ENCODE results near the gene BMP8B. TPM values are rescaled to one million over a fixed set of nuclear protein-coding genes. Genes with fewer than 3 reads are reported as not detected.
"Not testable (repeated sequence)": the region's sequence is repeated elsewhere in the genome, so short reads cannot be mapped to it uniquely, and the experiment has no call there.

The BMP8B gene
- total RNA-seq, 1 donor from 2014 or later: 0.16 TPM

DNA sequence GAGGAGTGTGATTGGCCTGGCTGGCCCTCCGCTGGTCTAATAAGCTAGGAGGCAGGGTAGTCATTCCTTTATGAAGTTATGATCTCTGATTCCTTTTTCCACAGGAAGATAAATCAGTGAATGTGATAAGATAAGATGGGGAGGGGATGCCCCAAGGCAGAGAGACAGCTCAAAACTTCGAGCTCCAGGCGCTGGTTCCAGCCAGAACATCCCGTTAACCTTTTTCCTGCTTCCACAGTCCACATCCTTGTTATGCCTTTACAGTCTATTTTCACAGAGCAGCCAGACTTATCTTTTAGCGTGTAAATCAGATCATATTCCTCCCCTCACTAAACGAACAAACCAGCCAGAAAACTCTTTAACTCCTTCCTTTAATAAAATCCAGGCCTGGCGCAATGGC lies 38.5 kb upstream of the BMP8B start:
- Histone ChIP-seq H3K4me1 (ENCODE audit: insufficient read depth, low read length) (no peaks in the 10 kb centered on the region), H3K4me2 (ENCODE audit: low read length) (no peak overlapping the region), H3K27me3 (ENCODE audit: insufficient read depth, low read length) (no peaks in the 10 kb centered on the region), H3K9me3 (ENCODE audit: insufficient read depth, low read depth, low read length) (no peaks in the 10 kb centered on the region), H3K36me3 (ENCODE audit: insufficient read depth, low read length) (no peaks in the 10 kb centered on the region), H3K9ac (ENCODE audit: low read length) (no peak overlapping the region), H3K4me3 (ENCODE audit: insufficient read depth, low read depth, low read length) (no peak overlapping the region), H4K20me1 (ENCODE audit: insufficient read depth, low read length) (no peaks in the 10 kb centered on the region), H3K79me2 (ENCODE audit: insufficient read depth, low read length) (no peaks in the 10 kb centered on the region), H2AFZ (ENCODE audit: low read depth, low read length) (no peak overlapping the region), H3K27ac (ENCODE audit: low read depth, low read length) (no peak overlapping the region)
- no peak for TF ChIP-seq EZH2 (IDR thresholded peaks at IDR 0.05; ENCODE audit: insufficient read depth, low read length)
- TF ChIP-seq, protein P1, sequence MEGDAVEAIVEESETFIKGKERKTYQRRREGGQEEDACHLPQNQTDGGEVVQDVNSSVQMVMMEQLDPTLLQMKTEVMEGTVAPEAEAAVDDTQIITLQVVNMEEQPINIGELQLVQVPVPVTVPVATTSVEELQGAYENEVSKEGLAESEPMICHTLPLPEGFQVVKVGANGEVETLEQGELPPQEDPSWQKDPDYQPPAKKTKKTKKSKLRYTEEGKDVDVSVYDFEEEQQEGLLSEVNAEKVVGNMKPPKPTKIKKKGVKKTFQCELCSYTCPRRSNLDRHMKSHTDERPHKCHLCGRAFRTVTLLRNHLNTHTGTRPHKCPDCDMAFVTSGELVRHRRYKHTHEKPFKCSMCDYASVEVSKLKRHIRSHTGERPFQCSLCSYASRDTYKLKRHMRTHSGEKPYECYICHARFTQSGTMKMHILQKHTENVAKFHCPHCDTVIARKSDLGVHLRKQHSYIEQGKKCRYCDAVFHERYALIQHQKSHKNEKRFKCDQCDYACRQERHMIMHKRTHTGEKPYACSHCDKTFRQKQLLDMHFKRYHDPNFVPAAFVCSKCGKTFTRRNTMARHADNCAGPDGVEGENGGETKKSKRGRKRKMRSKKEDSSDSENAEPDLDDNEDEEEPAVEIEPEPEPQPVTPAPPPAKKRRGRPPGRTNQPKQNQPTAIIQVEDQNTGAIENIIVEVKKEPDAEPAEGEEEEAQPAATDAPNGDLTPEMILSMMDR (IDR thresholded peaks at IDR 0.05; ENCODE audit: insufficient read depth, low read depth, low read length): no peak
- Mint-ChIP-seq H3K27me3 (ENCODE audit: low read depth, unreplicated experiment) (peaks cover 10% of the 10 kb centered on the region), H3K27ac (ENCODE audit: unreplicated experiment) (no peak overlapping the region), H3K4me3 (ENCODE audit: unreplicated experiment) (no peak overlapping the region), H3K4me1 (ENCODE audit: low read depth, unreplicated experiment) (peaks cover 7% of the 10 kb centered on the region), H3K9me3 (ENCODE audit: unreplicated experiment) (peaks cover 4% of the 10 kb centered on the region), H3K36me3 (ENCODE audit: low read depth, unreplicated experiment) (no peaks in the 10 kb centered on the region)
- no peak for DNase-seq (ENCODE audit: low read depth)
- FAIRE-seq: no peak

DNA sequence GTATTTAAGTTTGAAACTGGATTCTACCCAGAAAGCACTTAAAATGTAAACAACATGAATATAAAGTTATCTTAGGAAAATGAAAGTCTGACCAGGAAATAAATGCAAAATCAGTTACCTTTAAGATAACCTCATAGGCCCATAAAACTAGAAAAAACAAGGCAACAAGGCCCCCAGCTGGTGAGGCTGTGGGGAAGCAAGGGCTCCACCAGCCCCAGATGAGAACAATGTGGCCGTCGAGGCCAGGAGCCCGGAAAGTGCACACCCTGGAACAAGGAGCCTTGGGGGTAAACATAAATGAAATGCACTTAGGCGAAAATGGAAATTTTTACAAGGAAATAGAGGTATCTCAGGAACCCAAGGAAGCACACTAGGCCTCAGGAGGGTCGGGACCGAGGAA lies 37.9 kb upstream of the BMP8B start:
- no peak overlapping the region for H3K4me3 ChIP-seq (ENCODE audit: insufficient read depth, low read depth, low read length)
- Mint-ChIP-seq H3K27me3 (ENCODE audit: low read depth, unreplicated experiment) (peaks cover 12% of the 10 kb centered on the region), H3K4me1 (ENCODE audit: low read depth, unreplicated experiment) (peaks cover 7% of the 10 kb centered on the region), H3K4me3 (ENCODE audit: unreplicated experiment) (no peak overlapping the region), H3K27ac (ENCODE audit: unreplicated experiment) (no peak overlapping the region), H3K9me3 (ENCODE audit: unreplicated experiment) (peaks cover 4% of the 10 kb centered on the region), H3K36me3 (ENCODE audit: low read depth, unreplicated experiment) (no peaks in the 10 kb centered on the region)
- no peak overlapping the region for H2AFZ ChIP-seq (ENCODE audit: low read depth, low read length)
- no peaks in the 10 kb centered on the region for H4K20me1 ChIP-seq (ENCODE audit: insufficient read depth, low read length)
- H3K36me3 ChIP-seq (ENCODE audit: insufficient read depth, low read length): no peaks in the 10 kb centered on the region
- no peaks in the 10 kb centered on the region for H3K9me3 ChIP-seq (ENCODE audit: insufficient read depth, low read depth, low read length)
- DNase-seq (ENCODE audit: low read depth) (no peak), FAIRE-seq (no peak)
- H3K27me3 ChIP-seq (ENCODE audit: insufficient read depth, low read length): no peaks in the 10 kb centered on the region
- TF ChIP-seq EZH2 (IDR thresholded peaks at IDR 0.05; ENCODE audit: insufficient read depth, low read length): no peak
- TF ChIP-seq, protein P1 (IDR thresholded peaks at IDR 0.05; ENCODE audit: insufficient read depth, low read depth, low read length): no peak
- no peaks in the 10 kb centered on the region for H3K79me2 ChIP-seq (ENCODE audit: insufficient read depth, low read length)
- H3K4me2 ChIP-seq (ENCODE audit: low read length): no peak overlapping the region
- H3K9ac ChIP-seq (ENCODE audit: low read length): no peak overlapping the region
- no peaks in the 10 kb centered on the region for H3K4me1 ChIP-seq (ENCODE audit: insufficient read depth, low read length)
- H3K27ac ChIP-seq (ENCODE audit: low read depth, low read length): no peak overlapping the region

DNA sequence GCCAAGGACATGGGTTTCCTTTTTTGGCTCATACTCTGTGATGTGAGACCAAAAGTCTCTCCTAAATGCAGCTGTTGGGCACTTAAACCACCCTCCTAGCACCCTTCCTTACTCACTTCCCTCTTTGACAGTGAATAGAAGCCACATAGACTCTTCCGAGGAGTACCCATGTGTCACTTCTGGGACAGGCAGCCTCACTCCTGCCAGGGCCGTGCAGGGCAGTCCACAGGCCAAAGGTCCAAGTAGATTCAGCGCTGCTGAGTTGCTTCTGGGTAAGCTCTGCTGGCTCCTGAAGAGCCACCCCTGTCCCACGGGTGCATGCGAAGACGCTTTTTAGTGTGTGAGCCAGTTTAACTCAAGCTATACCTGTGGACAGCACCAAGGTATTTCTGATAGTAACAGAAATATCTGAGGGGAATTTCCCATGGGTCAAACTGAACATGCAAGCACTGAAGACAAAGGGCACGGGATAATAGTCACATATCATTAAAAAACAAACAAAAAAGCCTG lies 36.8 kb upstream of the BMP8B start:
- FAIRE-seq (no peak), DNase-seq (ENCODE audit: low read depth) (no peak)
- Mint-ChIP-seq H3K27ac (ENCODE audit: unreplicated experiment) (no peak overlapping the region), H3K27me3 (ENCODE audit: low read depth, unreplicated experiment) (peaks cover 17% of the 10 kb centered on the region), H3K4me3 (ENCODE audit: unreplicated experiment) (no peak overlapping the region), H3K9me3 (ENCODE audit: unreplicated experiment) (peaks cover 4% of the 10 kb centered on the region), H3K4me1 (ENCODE audit: low read depth, unreplicated experiment) (peaks cover 7% of the 10 kb centered on the region), H3K36me3 (ENCODE audit: low read depth, unreplicated experiment) (no peaks in the 10 kb centered on the region)
- Histone ChIP-seq H3K9ac (ENCODE audit: low read length) (no peak overlapping the region), H3K27me3 (ENCODE audit: insufficient read depth, low read length) (no peaks in the 10 kb centered on the region), H2AFZ (ENCODE audit: low read depth, low read length) (no peak overlapping the region), H4K20me1 (ENCODE audit: insufficient read depth, low read length) (no peaks in the 10 kb centered on the region), H3K36me3 (ENCODE audit: insufficient read depth, low read length) (no peaks in the 10 kb centered on the region), H3K9me3 (ENCODE audit: insufficient read depth, low read depth, low read length) (no peaks in the 10 kb centered on the region), H3K4me1 (ENCODE audit: insufficient read depth, low read length) (no peaks in the 10 kb centered on the region), H3K27ac (ENCODE audit: low read depth, low read length) (no peak overlapping the region), H3K4me3 (ENCODE audit: insufficient read depth, low read depth, low read length) (no peak overlapping the region), H3K79me2 (ENCODE audit: insufficient read depth, low read length) (no peaks in the 10 kb centered on the region), H3K4me2 (ENCODE audit: low read length) (no peak overlapping the region)
- TF ChIP-seq EZH2 (IDR thresholded peaks at IDR 0.05; ENCODE audit: insufficient read depth, low read length): no peak
- TF ChIP-seq, protein P1 (IDR thresholded peaks at IDR 0.05; ENCODE audit: insufficient read depth, low read depth, low read length): no peak

DNA sequence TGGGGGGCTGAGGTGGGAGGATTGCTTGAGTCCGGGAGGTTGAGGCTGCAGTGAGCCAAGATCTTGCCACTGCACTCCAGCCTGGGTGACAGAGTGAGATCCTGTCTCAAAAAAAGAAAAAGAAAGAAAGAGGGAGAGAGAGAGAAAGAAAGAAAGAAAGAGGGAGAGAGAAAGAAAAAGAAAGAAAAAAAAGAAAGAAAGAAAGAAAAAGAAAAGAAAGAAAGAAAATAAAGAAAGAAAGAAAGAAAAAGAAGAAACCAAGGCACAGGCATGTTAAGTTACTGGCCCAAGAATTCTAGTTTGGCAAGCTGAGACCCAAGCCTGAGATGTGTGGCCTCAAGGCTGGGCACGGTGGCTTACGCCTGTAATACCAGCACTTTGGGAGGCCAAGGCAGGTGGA lies 34.8 kb upstream of the BMP8B start:
- H2AFZ ChIP-seq (ENCODE audit: low read depth, low read length); H3K9ac ChIP-seq (ENCODE audit: low read length); FAIRE-seq; H3K4me3 ChIP-seq (ENCODE audit: insufficient read depth, low read depth, low read length); H3K27ac ChIP-seq (ENCODE audit: low read depth, low read length); H3K9me3 ChIP-seq (ENCODE audit: insufficient read depth, low read depth, low read length); H4K20me1 ChIP-seq (ENCODE audit: insufficient read depth, low read length); H3K4me2 ChIP-seq (ENCODE audit: low read length); H3K4me1 Mint-ChIP-seq (ENCODE audit: low read depth, unreplicated experiment); H3K4me3 Mint-ChIP-seq (ENCODE audit: unreplicated experiment); H3K36me3 Mint-ChIP-seq (ENCODE audit: low read depth, unreplicated experiment); H3K4me1 ChIP-seq (ENCODE audit: insufficient read depth, low read length); DNase-seq (ENCODE audit: low read depth); H3K36me3 ChIP-seq (ENCODE audit: insufficient read depth, low read length); H3K27me3 ChIP-seq (ENCODE audit: insufficient read depth, low read length); H3K9me3 Mint-ChIP-seq (ENCODE audit: unreplicated experiment); H3K27ac Mint-ChIP-seq (ENCODE audit: unreplicated experiment); H3K79me2 ChIP-seq (ENCODE audit: insufficient read depth, low read length): not testable (repeated sequence)
- H3K27me3 Mint-ChIP-seq (ENCODE audit: low read depth, unreplicated experiment): peaks cover 19% of the 10 kb centered on the region

All from astrocyte (in vitro differentiated cells and primary cell).